Measurements from ENCODE around the gene CTCF.
"Not testable (repeated sequence)": the region's sequence is repeated elsewhere in the genome, so short reads cannot be mapped to it uniquely, and the experiment has no call there.

Gene CTCF

GRCh38 chr16:67562526-67562917 is at the start of gene CTCF:
CTCF (plus strand) TSS chr16:67562526; CDS start chr16:67610833, 48,307 bp downstream.
- peak; percentile 82 for DNase-seq (ENCODE audit: low spot score)
- peak; percentile 82 for TF ChIP-seq CTCF (conservative IDR thresholded peaks at IDR 0.05; ENCODE audit: low read depth)
- CTCF ChIA-PET, result interaction anchor here (0.6 to 2.6 kb wide), 15 partner anchors 11 to 533 kb away, joined by 3 to 15 read pairs (median 4); no protein-coding TSS in a partner anchor
- POLR2A ChIA-PET (ENCODE audit: low non-redundant PET), result interaction anchor here (0.5 to 1.6 kb wide), 5 partner anchors 15 to 94 kb away, joined by 3 to 7 read pairs (median 6); no protein-coding TSS in a partner anchor
- peak within 1 kb of the TSS; percentile 99 for H3K27ac ChIP-seq

- DNase-seq (ENCODE audit: low spot score); H3K27ac ChIP-seq; POLR2A ChIA-PET (ENCODE audit: low non-redundant PET): not testable (repeated sequence)
- CTCF ChIA-PET, result interaction anchor here (0.6 to 1.5 kb wide), 13 partner anchors 9 to 1269 kb away, joined by 3 to 13 read pairs (median 4); partner anchors contain the start of gene ATP6V0D1
Measured at GRCh38 chr16:67513892-67514291, 48.4 kb upstream of the CTCF start.

- peak; percentile 71 for TF ChIP-seq CTCF (conservative IDR thresholded peaks at IDR 0.05; ENCODE audit: low read depth)
- peak; percentile 59 for DNase-seq (ENCODE audit: low spot score)
- ChIA-PET POLR2A (ENCODE audit: low non-redundant PET) (no interaction called here), CTCF (interaction anchor here (0.5 to 1.5 kb wide), 19 partner anchors 10 to 1268 kb away, joined by 3 to 13 read pairs (median 3); partner anchors contain the start of gene ATP6V0D1)
- H3K27ac ChIP-seq, result peak overlapping the region; percentile 50; the same call in 1 of the 2 replicates
Measured at GRCh38 chr16:67514382-67514828, 47.9 kb upstream of the CTCF start.

- ChIA-PET POLR2A (ENCODE audit: low non-redundant PET) (no interaction called here), CTCF (interaction anchor here (0.6 to 1.2 kb wide), 4 partner anchors 22 to 35 kb away, joined by 3 to 8 read pairs (median 4); partner anchors contain the start of gene ATP6V0D1)
- TF ChIP-seq CTCF (conservative IDR thresholded peaks at IDR 0.05; ENCODE audit: low read depth), result no peak
- H3K27ac ChIP-seq, result peak overlapping the region; percentile 70
- DNase-seq (ENCODE audit: low spot score), result peak; percentile 79
Measured at GRCh38 chr16:67516296-67517154, 45.8 kb upstream of the CTCF start.

- POLR2A ChIA-PET (ENCODE audit: low non-redundant PET), result no interaction called here
- TF ChIP-seq CTCF (conservative IDR thresholded peaks at IDR 0.05; ENCODE audit: low read depth), result no peak
- peak overlapping the region; percentile 70 for H3K27ac ChIP-seq
- CTCF ChIA-PET, result interaction anchor here (0.6 to 1.2 kb wide), 4 partner anchors 23 to 36 kb away, joined by 3 to 8 read pairs (median 4); partner anchors contain the start of gene ATP6V0D1
- no peak for DNase-seq (ENCODE audit: low spot score)
Measured at GRCh38 chr16:67517155-67517445, 45.2 kb upstream of the CTCF start.

GRCh38 chr16:67517661-67518423 is 44.5 kb upstream of the CTCF start:
- no peak for DNase-seq (ENCODE audit: low spot score)
- CTCF ChIA-PET, result interaction anchor here (0.6 to 0.7 kb wide), 2 partner anchors 24 to 29 kb away, joined by 3 to 4 read pairs; no protein-coding TSS in a partner anchor
- 0 out of 2 replicates have a peak overlapping the region, but pooled peaks have one; percentile 70 for H3K27ac ChIP-seq
- POLR2A ChIA-PET (ENCODE audit: low non-redundant PET), result no interaction called here
- TF ChIP-seq CTCF (conservative IDR thresholded peaks at IDR 0.05; ENCODE audit: low read depth), result no peak
